GM21825 (cell line): ENCODE measurements around the gene PDCD1.
"Not testable (repeated sequence)": the region's sequence is repeated elsewhere in the genome, so short reads cannot be mapped to it uniquely, and the experiment has no call there.

Experiments used
- ATAC-seq: cut with Tn5 transposase; IDR thresholded peaks from one replicate; pipeline ENCODE4 v1.9.1; 2021; ENCODE audit warnings: mild to moderate bottlenecking, moderate library complexity; ENCODE audit not compliant: unreplicated experiment

The PDCD1 gene

DNA sequence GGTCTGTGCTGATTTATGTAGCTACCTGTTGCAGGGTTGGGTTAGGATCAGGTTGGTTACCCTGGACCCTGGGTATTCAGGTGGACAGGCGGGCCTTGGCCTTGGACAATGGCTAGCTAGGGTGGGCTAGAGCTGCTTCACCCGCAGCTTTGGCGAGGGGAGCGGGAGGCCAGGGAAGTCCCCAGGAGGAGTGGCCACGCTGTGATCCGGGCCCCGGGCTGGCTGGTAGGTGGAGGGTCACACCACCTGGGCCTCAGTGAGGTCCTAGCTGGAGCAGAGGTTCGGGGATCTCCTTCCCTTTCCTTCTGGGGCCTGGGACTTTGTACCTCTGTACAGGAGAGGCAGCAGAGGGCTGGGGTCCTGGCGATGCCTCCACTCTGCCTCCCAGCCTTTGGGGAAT, 20.6 kb upstream of the PDCD1 start:
- ATAC-seq: no peak

DNA sequence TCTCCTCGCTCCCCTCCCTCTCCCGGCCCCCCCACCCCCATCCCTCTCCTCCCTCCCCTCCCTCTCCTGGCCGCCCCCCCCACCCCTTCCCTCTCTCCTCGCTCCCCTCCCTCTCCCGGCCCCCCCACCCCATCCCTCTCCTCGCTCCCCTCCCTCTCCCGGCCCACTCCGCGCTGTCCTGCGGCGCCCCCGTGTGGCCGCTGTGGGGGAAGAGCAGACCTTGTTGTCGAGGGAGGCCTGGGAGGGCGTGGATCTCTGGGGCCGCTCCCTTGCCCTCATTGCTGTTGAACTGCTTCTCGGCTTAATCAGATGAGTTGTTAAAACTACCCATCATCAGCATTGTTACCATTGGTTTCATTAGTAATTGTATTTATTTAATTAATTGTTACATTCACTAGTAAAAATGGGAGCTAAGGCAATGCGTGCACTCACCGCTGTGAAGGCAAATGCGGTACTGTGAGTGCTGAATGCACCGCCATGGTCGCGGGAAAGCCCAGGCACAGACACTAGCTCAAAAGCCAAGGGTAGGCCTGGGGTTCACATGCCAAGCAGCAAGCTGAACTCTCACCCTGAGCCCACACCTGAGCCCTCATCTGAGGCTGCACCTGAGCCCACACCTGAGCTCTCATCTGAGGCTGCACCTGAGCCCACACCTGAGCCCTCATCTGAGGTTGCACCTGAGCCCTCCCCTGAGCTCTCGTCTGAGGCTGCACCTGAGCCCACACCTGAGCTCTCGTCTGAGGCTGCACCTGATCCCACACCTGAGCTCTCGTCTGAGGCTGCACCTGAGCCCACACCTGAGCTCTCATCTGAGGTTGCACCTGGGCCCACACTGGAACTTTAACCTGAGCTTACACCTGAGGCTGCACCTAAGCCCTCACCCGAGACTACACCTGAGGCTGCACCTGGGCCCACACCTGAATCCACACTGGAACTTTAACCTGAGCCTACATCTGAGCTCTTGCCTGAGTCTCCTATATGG, 19.6 kb upstream of the PDCD1 start:
- no peak for ATAC-seq

DNA sequence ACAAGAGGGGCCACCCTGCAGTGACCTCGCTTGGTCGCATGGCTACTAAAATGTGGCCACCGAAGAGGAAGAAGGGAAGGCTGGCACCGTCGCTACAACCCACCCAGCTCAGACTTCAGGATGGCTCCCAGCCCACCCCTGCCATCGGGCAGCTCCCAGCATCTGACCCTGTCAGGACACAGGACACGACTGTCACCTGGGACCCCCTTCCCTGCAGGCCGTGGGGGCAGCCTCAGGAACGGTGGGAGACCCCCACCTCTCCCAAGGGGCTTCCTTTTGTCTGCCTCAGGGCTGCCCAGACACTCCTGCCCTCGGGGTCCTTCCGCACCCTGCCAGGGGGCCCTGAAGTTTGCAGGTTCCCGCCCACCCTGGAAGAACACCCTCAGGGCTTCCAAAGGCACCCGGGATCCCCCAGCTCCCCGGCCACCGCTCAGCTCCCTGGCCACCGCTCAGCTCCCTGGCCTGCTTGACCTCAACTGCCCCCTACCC, 18.5 kb upstream of the PDCD1 start:
- ATAC-seq: no peak

DNA sequence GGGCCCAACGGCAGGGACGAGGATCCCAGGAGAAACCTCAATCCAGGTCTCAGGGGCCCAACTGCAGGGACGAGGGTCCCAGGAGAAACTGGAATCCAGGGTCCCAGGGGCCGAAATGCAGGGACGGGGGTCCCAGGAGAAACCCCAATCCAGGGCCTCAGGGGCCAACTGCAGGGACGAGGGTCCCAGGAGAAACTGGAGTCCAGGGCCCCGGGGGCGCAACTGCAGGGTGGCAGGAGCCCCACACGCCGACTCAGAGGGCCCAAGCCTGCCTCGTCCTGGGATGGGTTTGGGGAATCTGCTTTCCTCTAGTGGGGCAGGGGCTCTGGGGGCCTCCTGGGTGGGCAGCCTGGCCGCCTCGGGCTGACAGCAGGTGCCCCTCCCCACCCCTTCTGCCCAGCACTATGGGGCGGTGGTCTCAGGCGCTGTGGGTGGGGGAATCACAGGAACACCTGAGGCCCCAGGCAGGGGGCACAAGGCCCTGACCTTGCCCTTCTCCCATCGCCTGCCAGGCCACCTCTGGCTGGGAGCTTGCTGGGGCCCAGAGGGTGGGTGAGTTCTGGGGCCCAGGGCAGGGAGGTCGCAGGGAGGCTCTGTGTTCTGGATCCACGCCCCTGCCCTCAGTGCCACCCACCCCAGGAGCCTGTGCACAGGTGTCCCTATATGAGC, 18.0 kb upstream of the PDCD1 start:
- ATAC-seq: no peak

DNA sequence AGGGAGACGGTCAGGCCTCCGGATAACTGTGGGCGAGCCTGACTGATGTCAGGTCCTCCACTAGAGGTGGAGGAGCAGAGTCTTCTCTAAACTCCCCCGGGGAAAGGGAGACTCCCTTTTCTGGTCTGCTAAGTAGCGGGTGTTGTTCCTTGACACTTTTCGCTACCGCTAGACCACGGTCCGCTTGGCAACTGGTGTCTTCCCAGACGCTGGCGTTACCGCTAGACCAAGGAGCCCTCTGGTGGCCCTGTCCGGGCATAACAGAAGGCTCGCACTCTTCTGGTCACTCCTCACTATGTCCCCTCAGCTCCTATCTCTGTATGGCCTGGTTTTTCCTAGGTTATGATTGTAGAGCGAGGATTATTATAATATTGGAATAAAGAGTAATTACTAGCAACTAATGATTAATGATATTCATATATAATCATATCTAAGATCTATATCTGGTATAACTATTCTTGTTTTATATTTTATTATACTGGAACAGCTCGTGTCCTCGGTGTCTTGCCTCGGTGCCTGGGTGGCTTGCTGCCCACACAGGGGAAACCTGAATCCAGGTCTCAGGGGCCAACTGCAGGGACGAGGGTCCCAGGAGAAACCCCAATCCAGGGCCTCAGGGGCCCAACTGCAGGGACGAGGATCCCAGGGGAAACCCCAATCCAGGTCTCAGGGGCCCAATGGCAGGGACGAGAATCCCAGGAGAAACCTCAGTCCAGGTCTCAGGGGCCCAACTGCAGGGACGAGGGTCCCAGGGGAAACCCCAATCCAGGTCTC, 17.2 kb upstream of the PDCD1 start:
- not testable (repeated sequence) for ATAC-seq

DNA sequence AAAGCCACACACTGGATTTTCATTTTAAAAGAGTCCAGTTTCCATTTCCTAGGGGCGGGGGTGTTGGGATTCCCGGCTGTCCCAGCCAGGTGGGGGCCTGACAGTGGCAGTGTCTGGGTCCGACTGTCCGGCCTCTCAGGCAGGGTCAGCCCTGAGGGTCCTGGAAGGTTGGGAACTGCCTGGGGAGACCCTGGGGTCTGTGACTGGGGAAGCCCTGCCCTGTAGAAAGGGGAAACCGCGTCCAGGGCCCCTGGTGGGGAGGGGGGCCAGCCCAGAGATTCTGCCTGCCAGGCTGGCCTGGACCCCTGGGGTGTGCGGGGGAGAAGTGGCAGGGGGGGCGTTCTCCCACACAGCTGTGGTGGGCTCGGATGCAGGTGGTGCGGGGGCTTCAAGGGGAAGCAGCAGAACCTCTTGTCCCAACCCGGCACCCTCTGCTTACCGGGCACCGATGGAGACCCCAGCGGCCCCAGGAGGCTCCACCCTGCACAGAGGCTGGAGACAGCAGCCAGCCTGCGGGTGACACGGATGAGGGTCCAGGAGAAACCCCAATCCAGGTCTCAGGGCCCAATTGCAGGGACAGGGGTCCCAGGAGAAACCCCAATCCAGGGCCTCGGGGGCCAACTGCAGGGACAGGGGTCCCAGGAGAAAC, 15.7 kb upstream of the PDCD1 start:
- ATAC-seq: no peak

DNA sequence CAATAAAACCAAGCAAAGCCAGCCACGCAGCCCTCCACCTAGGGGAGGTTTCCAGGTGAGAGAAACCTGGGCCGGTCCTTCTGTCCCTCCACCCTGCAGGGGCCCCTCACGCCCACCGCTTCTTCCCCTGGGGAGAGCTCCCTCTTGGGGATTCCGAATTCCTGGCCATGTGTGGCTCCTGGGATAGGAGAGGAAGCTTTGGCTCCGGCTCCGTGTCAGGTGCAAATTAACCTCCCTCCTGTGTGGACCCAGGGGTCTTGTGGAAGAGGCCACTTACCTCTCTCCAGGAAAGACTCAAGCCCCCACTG, 15.1 kb upstream of the PDCD1 start:
- ATAC-seq: no peak

DNA sequence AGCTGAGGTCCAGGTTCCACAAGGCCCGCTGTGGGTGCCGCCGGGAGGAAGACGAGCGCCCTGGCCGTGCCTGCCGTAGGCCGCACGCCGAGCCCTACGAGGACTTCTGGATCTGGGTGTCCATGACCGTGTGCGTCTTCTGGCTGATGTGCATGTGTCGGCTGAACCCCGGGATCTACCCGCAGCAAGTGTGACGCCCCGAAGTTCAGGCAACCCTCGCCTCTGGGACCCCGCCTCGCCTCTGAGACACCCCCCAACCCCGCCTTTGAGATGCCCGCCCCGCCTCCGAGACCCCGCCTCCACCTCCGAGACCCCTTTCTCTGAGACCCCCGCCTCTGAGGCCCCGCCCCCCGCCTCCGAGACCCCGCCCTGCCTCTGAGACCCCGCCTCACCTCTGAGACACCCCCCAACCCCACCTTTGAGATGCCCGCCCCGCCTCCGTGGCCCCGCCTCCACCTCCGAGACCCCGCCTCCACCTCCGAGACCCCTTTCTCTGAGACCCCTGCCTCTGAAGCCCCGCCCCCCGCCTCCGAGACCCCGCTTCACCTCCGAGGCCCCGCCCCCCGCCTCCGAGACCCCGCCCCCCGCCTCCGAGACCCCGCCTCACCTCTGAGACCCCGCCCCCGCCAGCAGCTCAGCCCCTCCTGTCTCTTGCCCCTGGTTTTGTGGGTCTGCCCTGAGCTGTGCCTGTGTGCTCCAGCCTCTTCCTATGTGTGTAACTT, 14.5 kb upstream of the PDCD1 start:
- no peak for ATAC-seq

DNA sequence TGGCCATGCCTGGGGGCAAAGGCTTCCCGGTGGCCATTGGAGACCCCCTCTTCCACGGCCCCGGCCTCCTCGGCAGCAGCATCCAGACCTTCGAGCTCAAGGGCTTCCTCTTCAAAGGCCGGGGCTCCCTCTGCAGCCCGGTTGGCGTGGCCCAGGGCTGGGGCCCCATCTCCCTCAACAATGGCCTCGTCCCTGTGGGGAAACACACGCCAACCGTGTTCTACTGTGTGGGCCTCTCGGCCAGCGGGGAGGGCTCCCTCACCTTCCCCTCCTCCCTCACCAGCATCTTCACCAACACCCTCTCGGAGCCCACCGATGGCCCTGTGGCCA, 13.6 kb upstream of the PDCD1 start:
- ATAC-seq: no peak

DNA sequence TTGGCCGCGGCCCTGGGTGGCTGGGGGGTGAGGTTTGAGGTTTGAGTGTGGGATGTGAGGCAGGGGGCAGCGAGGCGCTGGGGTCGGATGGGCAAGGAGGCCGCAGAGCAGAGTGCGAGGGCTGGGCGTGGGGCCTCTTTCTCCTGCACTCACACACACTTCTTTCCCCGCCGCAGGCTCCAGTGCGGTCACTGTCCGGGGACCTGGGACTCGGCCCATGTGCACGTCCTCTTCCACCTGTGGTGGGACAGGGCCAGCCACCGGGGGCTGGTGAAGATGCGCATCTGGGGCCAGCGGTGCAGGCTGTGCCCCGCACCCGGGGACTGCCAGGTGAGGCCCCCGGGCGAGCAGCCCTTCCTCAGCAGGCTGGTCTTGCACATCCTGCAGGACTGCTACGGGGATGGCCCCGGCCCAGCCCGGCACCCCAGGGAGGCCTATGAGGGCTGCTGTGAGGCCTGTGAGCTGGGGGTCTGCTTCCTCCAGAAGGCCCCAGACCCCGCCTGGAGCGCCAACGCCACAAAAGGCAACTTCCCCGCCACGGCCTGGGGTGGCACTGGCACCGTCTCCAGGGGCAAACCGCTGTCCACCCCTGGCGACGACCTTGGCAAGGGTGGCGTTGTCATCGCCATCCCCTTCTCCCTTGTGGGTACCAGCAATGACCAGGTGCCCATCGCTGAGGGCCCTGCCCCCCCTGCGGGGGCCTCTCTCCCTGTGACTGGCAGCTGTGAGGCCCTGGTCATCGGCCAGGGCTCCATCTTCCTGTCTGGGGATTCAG, 13.0 kb upstream of the PDCD1 start:
- ATAC-seq: no peak

DNA sequence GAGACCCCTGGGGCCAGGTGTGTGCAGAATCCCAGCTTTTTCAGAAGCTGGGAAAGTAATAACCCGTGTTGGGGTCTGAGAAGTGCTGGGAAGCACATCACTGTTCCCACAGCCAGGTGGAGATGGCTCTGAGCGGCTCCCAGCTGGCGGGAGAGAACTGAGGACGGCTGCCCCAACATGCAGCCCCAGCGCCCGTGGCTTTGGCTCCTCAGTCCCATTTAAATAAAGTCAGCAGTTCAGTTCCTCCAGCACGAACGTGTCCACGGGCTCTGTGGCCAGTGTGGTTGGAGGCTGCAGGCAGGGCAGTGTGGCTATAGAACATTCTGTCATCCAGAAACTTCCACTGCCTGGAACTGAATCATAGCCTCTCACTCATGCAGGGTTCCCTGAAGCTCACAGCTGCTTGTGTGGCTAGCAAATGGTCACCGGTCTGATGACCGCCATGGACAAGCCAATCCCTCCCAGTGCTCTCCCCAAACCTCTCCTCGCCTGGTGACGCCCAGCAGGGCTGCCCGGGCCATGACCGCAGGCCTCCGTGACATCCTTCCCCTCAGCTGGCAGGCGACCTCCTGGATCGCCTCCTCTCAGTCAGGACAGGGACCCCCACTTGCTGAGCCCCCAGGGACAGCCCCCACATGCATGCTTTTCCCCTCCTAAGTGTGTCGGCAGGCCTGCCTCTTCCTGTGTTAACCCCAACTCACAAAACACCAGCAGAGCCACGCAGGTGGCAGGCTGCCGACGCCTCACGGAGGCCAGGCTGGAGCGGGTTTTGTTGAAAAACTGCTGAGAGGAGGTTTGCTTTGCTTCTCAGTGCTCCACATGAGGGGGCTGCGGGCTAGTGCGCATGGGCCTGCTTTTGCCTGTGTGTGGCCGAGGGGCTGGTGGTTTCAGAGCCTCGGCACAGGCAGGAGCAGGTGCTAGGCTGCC, 12.2 kb upstream of the PDCD1 start:
- ATAC-seq: no peak

DNA sequence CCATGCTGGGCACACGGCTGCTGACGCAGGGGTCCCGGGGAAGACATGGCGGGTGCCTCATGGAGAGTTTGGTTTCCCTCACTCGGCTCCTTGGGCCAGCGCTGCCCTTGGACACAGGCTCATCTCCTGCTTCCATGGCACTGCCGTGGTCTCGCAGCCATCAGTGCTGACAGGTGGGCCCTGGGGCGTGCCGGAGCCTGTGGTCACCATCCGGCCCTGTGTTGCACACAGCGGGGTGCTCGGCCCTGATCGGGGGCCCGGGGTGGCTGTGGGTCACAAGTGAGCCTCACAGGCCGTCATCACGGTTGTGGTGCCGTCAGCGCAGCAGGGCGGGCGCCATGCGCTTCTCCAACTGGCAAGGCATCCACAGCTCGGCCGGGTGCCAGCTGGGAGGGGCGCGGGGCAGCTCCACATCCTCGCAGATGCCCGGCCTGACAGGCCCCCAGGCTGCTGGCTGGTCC, 11.4 kb upstream of the PDCD1 start:
- no peak for ATAC-seq

DNA sequence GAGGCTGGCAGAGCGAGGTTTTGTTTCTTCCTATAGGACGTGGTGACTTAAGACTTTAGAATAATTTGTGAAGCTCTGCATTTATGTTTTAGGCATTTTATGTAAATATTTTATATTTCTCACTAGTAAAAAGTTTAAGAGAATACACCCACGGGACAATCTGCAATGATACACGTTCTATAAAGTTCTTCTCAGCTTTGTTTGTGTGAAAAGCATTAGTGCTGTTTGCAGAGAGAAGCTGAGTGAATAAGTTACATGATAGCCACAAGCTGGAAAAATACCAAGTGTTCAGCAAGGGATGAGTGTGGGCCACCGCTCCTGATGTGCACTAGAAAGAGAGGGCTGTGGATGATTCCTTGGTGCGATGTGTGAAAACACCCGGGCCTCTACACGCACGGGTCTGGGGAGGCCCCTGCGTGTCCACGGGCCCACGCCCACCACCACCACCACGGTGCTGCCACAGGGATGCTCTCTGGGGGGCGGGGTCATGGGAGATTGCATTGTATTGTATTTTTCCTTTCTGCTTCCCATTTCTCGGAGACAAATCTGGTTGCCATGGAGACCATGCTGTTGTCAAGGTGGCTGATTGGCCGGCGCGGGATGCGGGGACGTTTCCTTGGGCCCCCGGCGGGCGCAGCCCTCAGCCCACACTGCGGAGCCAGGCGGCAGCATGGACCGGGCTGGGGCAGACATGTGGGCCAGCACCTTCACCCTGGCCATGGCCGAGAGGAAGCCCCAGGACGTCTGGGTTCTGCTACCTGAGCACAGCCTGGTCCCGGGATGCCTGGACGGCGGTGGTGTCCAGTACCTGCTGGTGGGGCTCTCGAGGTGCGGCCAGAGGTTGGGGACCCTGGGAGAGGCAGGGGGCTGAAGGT, 10.6 kb upstream of the PDCD1 start, which contains the start of gene RTP5:
TSS of gene RTP5 (plus strand) at position 643 of the 875 bp plus-strand sequence. CDS start at position 671, 28 bp downstream.
- no peak for ATAC-seq

DNA sequence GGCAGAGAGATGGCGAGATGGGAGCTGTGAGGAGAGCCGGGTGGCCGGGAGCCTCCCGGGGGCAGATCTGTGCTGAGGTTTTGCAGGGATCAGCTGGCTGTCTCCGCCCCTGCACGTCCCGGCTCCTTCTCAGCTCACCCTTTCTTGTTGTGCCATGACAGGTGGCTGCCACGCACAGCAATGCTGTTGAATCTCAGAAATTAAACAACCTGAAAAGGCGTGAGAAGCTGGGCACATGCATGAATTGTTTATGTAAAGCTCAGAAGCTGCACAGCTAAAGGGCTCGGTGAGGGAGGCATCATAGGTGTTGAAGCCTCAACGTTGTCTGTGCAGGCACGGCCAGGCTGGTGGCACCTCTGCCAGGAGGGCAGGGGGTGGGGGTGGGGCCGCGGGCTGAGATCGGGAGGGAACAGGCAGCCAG, 10.0 kb upstream of the PDCD1 start:
- ATAC-seq: no peak

DNA sequence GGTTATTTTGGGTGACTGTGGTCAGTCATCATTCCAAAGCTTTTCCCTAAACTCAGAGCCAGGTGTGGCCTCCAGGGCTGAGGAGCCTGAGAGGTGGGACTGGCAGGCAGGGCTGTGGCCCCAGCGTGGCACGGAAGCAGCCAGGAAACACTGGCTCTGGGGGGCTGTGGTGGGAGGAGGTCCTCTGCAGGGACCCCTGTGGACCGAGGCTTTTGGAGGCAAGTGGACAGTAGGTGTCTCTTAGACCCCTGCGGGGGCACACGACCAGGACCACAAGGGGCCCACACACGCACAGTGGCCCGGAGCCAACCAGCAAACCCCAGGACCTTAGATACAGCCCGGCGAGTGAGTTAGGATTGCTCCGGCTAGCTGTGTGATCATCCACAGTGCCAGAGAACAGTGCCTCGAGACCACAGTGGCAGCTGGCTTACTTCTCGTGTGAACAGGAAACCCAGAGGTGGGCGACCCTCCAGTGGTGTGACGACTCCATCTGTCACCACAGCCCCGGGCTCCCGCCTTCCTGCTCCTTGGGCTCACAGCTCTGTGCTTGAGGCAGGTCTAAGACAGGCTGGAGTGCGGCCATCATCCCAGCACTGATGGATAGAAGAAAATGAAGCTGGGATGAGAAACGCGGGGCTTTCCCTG, 9.2 kb upstream of the PDCD1 start:
- ATAC-seq: no peak

DNA sequence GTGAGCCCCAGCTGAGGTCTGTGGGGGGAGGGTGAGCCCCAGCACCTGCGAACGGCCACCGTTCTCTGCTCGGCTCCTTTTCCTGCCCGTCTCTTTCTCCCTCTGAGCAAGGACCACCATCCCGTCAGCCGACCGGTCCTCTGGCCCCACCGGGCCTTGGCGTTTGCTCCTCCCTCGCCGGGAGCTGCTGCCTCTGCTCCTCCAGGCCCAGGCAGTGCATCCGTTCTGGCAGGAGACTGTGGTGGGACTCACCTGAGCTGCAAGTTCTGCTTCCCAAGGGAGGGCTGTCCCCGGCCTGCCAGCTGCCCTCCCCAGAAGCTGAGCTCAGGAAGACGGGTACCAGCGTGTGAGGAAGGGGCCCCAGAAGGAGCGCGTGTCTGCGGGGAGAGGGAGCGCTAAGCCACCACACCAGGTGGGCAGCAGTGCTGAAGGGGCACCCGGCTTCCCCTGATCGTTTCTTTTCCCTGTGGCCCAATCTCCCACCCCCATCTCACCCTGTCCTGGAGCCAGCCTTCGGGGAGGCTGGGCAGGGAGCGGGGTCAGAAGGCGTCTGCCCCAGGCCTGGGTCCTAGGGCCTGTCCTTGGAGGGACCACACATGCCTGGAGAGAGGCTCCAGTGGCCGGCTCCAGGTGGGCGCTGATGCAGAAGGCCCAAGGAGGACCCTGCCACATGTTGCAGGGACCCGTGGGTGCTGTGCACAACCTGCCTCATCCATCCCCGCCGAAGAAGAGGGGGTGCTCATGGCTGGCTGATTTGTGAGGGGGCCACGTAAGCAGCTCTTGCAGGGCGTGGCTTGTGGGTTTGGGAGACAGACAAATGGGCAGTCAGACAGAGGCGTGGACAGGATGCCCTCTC, 8.3 kb upstream of the PDCD1 start:
- ATAC-seq: no peak
